ENCODE measurements around the gene MERTK. TPM values are rescaled to one million over a fixed set of nuclear protein-coding genes. Genes with fewer than 3 reads are reported as not detected.
A peak's percentile ranks its signal among the peaks of the same experiment; 100 is the strongest.

MERTK gene
- total and polyA plus RNA-seq, 2 of the 13 experiments (the other 11 are each of a cell fraction or from before 2014, with no cell fraction given): 37.3 to 44.7 TPM

DNA sequence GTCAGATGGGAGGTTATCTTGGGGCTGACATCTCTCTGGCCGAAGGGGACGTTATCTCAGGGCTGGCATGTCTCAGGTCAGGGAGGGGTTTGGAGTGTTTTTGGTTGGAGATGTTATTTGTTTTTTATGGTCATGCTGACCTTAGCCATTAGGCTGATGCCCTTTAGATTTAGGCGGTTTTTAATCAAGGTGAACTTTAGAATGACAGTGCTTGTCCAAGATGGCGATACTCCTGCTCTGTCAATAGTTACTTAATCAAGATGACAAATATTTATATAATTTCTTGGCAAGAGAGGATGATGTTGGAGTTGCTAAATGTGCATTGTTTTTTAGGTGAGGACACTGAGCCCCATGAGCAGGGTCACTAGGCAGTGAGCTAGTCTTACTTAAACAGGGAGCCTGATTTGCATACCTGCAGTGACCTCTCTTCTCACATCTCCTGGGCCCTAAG is 34.5 kb downstream of the MERTK start:
- no peaks in the 10 kb centered on the region for H3K27me3 ChIP-seq (ENCODE audit: control insufficient read depth in 1 of 2, insufficient read depth in 2 of 2, low read length in 2 of 2)
- CTCF ChIA-PET (ENCODE audit: low intra/inter-chr PET ratio, low total read pairs): no interaction called here
- intact Hi-C loops (cut with micrococcal nuclease; ENCODE audit: unreplicated experiment): no loop called here
- TF ChIP-seq GTF3A (CRISPR knock-in tag; conservative IDR thresholded peaks at IDR 0.05) (no peak), ZNF546 (CRISPR knock-in tag; conservative IDR thresholded peaks at IDR 0.05) (no peak), YY1 (IDR thresholded peaks at IDR 0.05; ENCODE audit: insufficient read depth, insufficient replicate concordance, low read depth, low read length) (peak; percentile 18), GLI4 (CRISPR knock-in tag; IDR thresholded peaks at IDR 0.05; ENCODE audit: borderline replicate concordance) (no peak), NR1H2 (CRISPR knock-in tag; IDR thresholded peaks at IDR 0.05; ENCODE audit: borderline replicate concordance, low read depth) (no peak), SOX6 (IDR thresholded peaks at IDR 0.05) (no peak), SOX6 (CRISPR knock-in tag; IDR thresholded peaks at IDR 0.05) (peak; percentile 67), ZFP36L2 (CRISPR knock-in tag; IDR thresholded peaks at IDR 0.05) (no peak), SRSF9 (IDR thresholded peaks at IDR 0.05; ENCODE audit: borderline replicate concordance, insufficient read depth, low read depth, low read length, poor library complexity, severe bottlenecking) (no peak), HDAC1 (CRISPR knock-in tag; IDR thresholded peaks at IDR 0.05) (no peak), SYNCRIP (IDR thresholded peaks at IDR 0.05; ENCODE audit: insufficient read depth, low read depth, low read length) (no peak), NCOR1 (IDR thresholded peaks at IDR 0.05; ENCODE audit: borderline replicate concordance, low read length) (peak; percentile 29; the same call in 1 of the 2 replicates), SSRP1 (CRISPR knock-in tag; IDR thresholded peaks at IDR 0.05) (no peak), HOXA5 (CRISPR knock-in tag; IDR thresholded peaks at IDR 0.05) (no peak), SCMH1 (CRISPR knock-in tag; IDR thresholded peaks at IDR 0.05; ENCODE audit: borderline replicate concordance) (no peak), ZNF24 (IDR thresholded peaks at IDR 0.05) (no peak), KDM3A (CRISPR knock-in tag; IDR thresholded peaks at IDR 0.05; ENCODE audit: low read depth) (no peak), ZNF724P (CRISPR knock-in tag; IDR thresholded peaks at IDR 0.05; ENCODE audit: borderline replicate concordance) (no peak), CEBPG (CRISPR knock-in tag; IDR thresholded peaks at IDR 0.05) (0 out of 2 replicates have a peak, but pooled peaks have one; percentile 34)
- TF ChIP-seq, protein P1, sequence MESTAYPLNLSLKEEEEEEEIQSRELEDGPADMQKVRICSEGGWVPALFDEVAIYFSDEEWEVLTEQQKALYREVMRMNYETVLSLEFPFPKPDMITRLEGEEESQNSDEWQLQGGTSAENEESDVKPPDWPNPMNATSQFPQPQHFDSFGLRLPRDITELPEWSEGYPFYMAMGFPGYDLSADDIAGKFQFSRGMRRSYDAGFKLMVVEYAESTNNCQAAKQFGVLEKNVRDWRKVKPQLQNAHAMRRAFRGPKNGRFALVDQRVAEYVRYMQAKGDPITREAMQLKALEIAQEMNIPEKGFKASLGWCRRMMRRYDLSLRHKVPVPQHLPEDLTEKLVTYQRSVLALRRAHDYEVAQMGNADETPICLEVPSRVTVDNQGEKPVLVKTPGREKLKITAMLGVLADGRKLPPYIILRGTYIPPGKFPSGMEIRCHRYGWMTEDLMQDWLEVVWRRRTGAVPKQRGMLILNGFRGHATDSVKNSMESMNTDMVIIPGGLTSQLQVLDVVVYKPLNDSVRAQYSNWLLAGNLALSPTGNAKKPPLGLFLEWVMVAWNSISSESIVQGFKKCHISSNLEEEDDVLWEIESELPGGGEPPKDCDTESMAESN (CRISPR knock-in tag; conservative IDR thresholded peaks at IDR 0.05): no peak
- TF ChIP-seq, protein P2, sequence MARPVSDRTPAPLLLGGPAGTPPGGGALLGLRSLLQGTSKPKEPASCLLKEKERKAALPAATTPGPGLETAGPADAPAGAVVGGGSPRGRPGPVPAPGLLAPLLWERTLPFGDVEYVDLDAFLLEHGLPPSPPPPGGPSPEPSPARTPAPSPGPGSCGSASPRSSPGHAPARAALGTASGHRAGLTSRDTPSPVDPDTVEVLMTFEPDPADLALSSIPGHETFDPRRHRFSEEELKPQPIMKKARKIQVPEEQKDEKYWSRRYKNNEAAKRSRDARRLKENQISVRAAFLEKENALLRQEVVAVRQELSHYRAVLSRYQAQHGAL (CRISPR knock-in tag; IDR thresholded peaks at IDR 0.05; ENCODE audit: not compliant biosample characterization): no peak
- TF ChIP-seq, protein P3, sequence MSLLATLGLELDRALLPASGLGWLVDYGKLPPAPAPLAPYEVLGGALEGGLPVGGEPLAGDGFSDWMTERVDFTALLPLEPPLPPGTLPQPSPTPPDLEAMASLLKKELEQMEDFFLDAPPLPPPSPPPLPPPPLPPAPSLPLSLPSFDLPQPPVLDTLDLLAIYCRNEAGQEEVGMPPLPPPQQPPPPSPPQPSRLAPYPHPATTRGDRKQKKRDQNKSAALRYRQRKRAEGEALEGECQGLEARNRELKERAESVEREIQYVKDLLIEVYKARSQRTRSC (CRISPR knock-in tag; IDR thresholded peaks at IDR 0.05; ENCODE audit: low read depth): no peak

More for the DNA sequence above, 34.5 kb downstream of the MERTK start:
- Histone ChIP-seq H3K4me1 (ENCODE audit: insufficient read depth, low read length) (peaks cover 16% of the 10 kb centered on the region), H3K36me3 (replicated peaks in 1 of 2; ENCODE audit: control insufficient read depth in 1 of 2, insufficient read depth in 2 of 2, low read length in 2 of 2) (peaks cover 16 to 50% of the 10 kb centered on the region in 2 experiments), H3K79me2 (ENCODE audit: insufficient read depth, low read length) (peaks cover 16% of the 10 kb centered on the region), H4K20me1 (ENCODE audit: insufficient read depth, low read length) (no peaks in the 10 kb centered on the region), H2AFZ (ENCODE audit: low read length) (no peak overlapping the region), H3K27ac (ENCODE audit: extremely low read length, insufficient read depth, low read length) (no peak overlapping the region), H3K4me3 (replicated peaks in 1 of 3; ENCODE audit: insufficient read depth in 1 of 3, low read depth in 2 of 3, low read length in 3 of 3) (no peak overlapping the region), H3K9me3 (ENCODE audit: low read length) (no peaks in the 10 kb centered on the region), H3K4me2 (ENCODE audit: low read depth, low read length) (no peak overlapping the region), H3K9ac (ENCODE audit: insufficient read depth, low read depth, low read length) (no peak overlapping the region)
- FAIRE-seq (peak; percentile 62), ATAC-seq (peak; percentile 57), DNase-seq (ENCODE audit: low spot score) (peak; percentile 78)
- in situ Hi-C loops (cut with HindIII; ENCODE audit: extremely low pct_ligation_motif_present, low pct_unique_long_range_greater_than_20kb): no loop called here
- POLR2A ChIA-PET: no interaction called here
- 40% methylated on average over 4 of the region's 4 CpGs for WGBS (ENCODE audit: low lambda C conversion rate)
- no TSS peak for BruUV-seq (replicated peaks)
